H1 (cell line): ENCODE data around the gene COL19A1. TPM values are rescaled to one million over a fixed set of nuclear protein-coding genes. Genes with fewer than 3 reads are reported as not detected.

ENCODE experiments used
- CTCF ChIA-PET: fragments of 300-600 bp; sonication (Branson Sonifier 250); formaldehyde crosslinking; loops from one replicate; lab custom pipeline; 2021; ENCODE audit not compliant: partially characterized antibody; lab: Charles Lee
- POLR2A ChIA-PET: fragments of 300-600 bp; sonication (Branson Sonifier 250); formaldehyde crosslinking; loops from one replicate; lab custom pipeline; 2021; ENCODE audit warnings: inconsistent platforms; ENCODE audit not compliant: partially characterized antibody; lab: Charles Lee
- DNase-seq, 2 experiments: peaks; one replicate each; pipeline versions ENCODE4 v3.0.0 to v3.0.0-alpha.2; 2010 to 2022; ENCODE audit warnings: low spot score in 2 of 2, low read depth in 1 of 2, mixed read lengths in 1 of 2
- FAIRE-seq: peaks from 2 replicates; lab custom pipeline; 2011; peaks lifted over from hg19 to GRCh38; lab: Jason Lieb, UNC
- H2AFZ ChIP-seq: 2 replicates; pipeline ENCODE4 v1.8.1; 2012; ENCODE audit warnings: low read length, inconsistent platforms
- H2AK5ac ChIP-seq: 2 replicates; pipeline ENCODE4 v1.6.1; 2013; ENCODE audit warnings: low read depth, low read length
- H2BK120ac ChIP-seq: replicated peaks from 2 replicates; pipeline ENCODE3; 2013; ENCODE audit warnings: low read depth, low read length, inconsistent platforms
- H2BK12ac ChIP-seq: 2 replicates; pipeline ENCODE4 v1.6.1; 2013; ENCODE audit warnings: low read depth, low read length
- H2BK15ac ChIP-seq: 2 replicates; pipeline ENCODE4 v1.6.1; 2013; ENCODE audit warnings: low read length
- H2BK20ac ChIP-seq: 2 replicates; pipeline ENCODE4 v1.6.1; 2013; ENCODE audit warnings: low read length
- H2BK5ac ChIP-seq: 2 replicates; pipeline ENCODE4 v1.6.1; 2013; ENCODE audit warnings: low read depth, low read length
- H3K14ac ChIP-seq: 2 replicates; pipeline ENCODE4 v1.6.1; 2013; ENCODE audit warnings: inconsistent platforms; ENCODE audit not compliant: insufficient read length
- H3K18ac ChIP-seq: 2 replicates; pipeline ENCODE4 v1.6.1; 2013; ENCODE audit warnings: low read length; ENCODE audit errors: extremely low read depth
- H3K23ac ChIP-seq: 2 replicates; pipeline ENCODE4 v1.6.1; 2013; ENCODE audit warnings: inconsistent platforms; ENCODE audit not compliant: insufficient read length
- H3K23me2 ChIP-seq: 2 replicates; pipeline ENCODE4 v1.6.1; 2013; ENCODE audit warnings: low read depth, low read length
- H3K27ac ChIP-seq: 2 replicates; pipeline ENCODE4 v1.6.1; 2011; ENCODE audit warnings: low read depth, low read length, inconsistent platforms
- H3K27me3 ChIP-seq, 4 experiments: replicated peaks in 1 of 4; 1 replicate in 1 of 4; 2 replicates in 3 of 4; pipeline versions ENCODE4 v1.6.1 to v1.8.1; 2011 to 2013; ENCODE audit warnings: low read length in 3 of 4, mild to moderate bottlenecking in 3 of 4, inconsistent platforms in 2 of 4, mixed read lengths in 2 of 4, moderate library complexity in 1 of 4; ENCODE audit not compliant: control insufficient read depth in 3 of 4, insufficient read depth in 3 of 4; ENCODE audit errors: extremely low read depth in 1 of 4
- H3K36me3 ChIP-seq, 4 experiments: 2 replicates each; pipeline versions ENCODE4 v1.6.1 to v1.8.1; 2011 to 2013; ENCODE audit warnings: mild to moderate bottlenecking in 4 of 4, low read length in 3 of 4, moderate library complexity in 2 of 4, control low read depth in 1 of 4, inconsistent platforms in 1 of 4; ENCODE audit not compliant: insufficient read depth in 4 of 4, control insufficient read depth in 2 of 4
- H3K4ac ChIP-seq: replicated peaks from 2 replicates; pipeline ENCODE3; 2013; ENCODE audit warnings: low read length, low read depth, mixed read lengths, inconsistent platforms; ENCODE audit not compliant: insufficient read length
- H3K4me1 ChIP-seq, 4 experiments: replicated peaks in 1 of 4; 1 replicate in 1 of 4; 2 replicates in 3 of 4; pipeline versions ENCODE4 v1.6.1 to v1.8.1; 2011 to 2013; ENCODE audit warnings: low read length in 3 of 4, inconsistent platforms in 2 of 4, mixed read lengths in 1 of 4; ENCODE audit not compliant: insufficient read depth in 4 of 4, control insufficient read depth in 3 of 4
- H3K4me2 ChIP-seq, 2 experiments: 2 replicates each; pipeline versions ENCODE4 v1.6.1 to v1.8.1; 2011 to 2013; ENCODE audit warnings: low read depth in 2 of 2, low read length in 2 of 2, control low read depth in 1 of 2, inconsistent platforms in 1 of 2, mild to moderate bottlenecking in 1 of 2; ENCODE audit not compliant: insufficient read depth in 1 of 2
- H3K4me3 ChIP-seq, 4 experiments: fragments of 200-600, 300-600 bp in 1 of 4; sonication (generic), shearing (Covaris generic), sonication (Bioruptor Twin) in 1 of 4; 2 replicates each; pipeline versions ENCODE4 v1.5.1 to v1.8.1; 2011 to 2016; ENCODE audit warnings: low read length in 4 of 4, low read depth in 3 of 4, control low read depth in 2 of 4, inconsistent platforms in 2 of 4, mild to moderate bottlenecking in 2 of 4, mixed read lengths in 1 of 4, moderate library complexity in 1 of 4; ENCODE audit not compliant: insufficient read depth in 2 of 4; ENCODE audit errors: extremely low read depth in 1 of 4
- H3K56ac ChIP-seq: replicated peaks from 2 replicates; pipeline ENCODE3; 2013; ENCODE audit warnings: low read depth, mild to moderate bottlenecking, mixed read lengths, low read length, inconsistent platforms; ENCODE audit not compliant: insufficient read length
- H3K79me1 ChIP-seq: 2 replicates; pipeline ENCODE4 v1.6.1; 2013; ENCODE audit warnings: low read depth, low read length, control low read depth
- H3K79me2 ChIP-seq, 2 experiments: 2 replicates each; pipeline versions ENCODE4 v1.6.1 to v1.8.1; 2012 to 2013; ENCODE audit warnings: low read length in 2 of 2, mild to moderate bottlenecking in 2 of 2, inconsistent platforms in 1 of 2; ENCODE audit not compliant: insufficient read depth in 2 of 2, control insufficient read depth in 1 of 2
- H3K9ac ChIP-seq, 4 experiments: replicated peaks in 1 of 4; 1 replicate in 1 of 4; 2 replicates in 3 of 4; pipeline versions ENCODE4 v1.6.1 to v1.8.1; 2011 to 2013; ENCODE audit warnings: low read depth in 3 of 4, low read length in 3 of 4, control low read depth in 2 of 4, mild to moderate bottlenecking in 2 of 4, moderate library complexity in 2 of 4, inconsistent platforms in 1 of 4; ENCODE audit errors: extremely low read depth in 1 of 4
- H3K9me3 ChIP-seq, 2 experiments: 2 replicates each; pipeline versions ENCODE4 v1.6.1 to v1.8.1; 2012 to 2013; ENCODE audit warnings: mild to moderate bottlenecking in 2 of 2, moderate library complexity in 2 of 2, control low read depth in 1 of 2, inconsistent platforms in 1 of 2, low read depth in 1 of 2, low read length in 1 of 2, mixed read lengths in 1 of 2; ENCODE audit not compliant: insufficient read depth in 2 of 2
- H4K20me1 ChIP-seq, 2 experiments: replicated peaks in 1 of 2; 2 replicates each; pipeline versions ENCODE3 to v1.8.1; 2011 to 2013; ENCODE audit warnings: inconsistent platforms in 2 of 2, low read length in 2 of 2, mild to moderate bottlenecking in 1 of 2; ENCODE audit not compliant: insufficient read depth in 2 of 2, control insufficient read depth in 1 of 2
- H4K5ac ChIP-seq: 2 replicates; pipeline ENCODE4 v1.6.1; 2013; ENCODE audit warnings: low read length, low read depth, mixed read lengths, inconsistent platforms; ENCODE audit not compliant: insufficient read length
- H4K8ac ChIP-seq: 2 replicates; pipeline ENCODE4 v1.8.0; 2013; ENCODE audit warnings: mild to moderate bottlenecking, moderate library complexity, low read length, inconsistent platforms; ENCODE audit not compliant: insufficient read depth; ENCODE audit errors: extremely low read depth
- H4K91ac ChIP-seq: replicated peaks from 2 replicates; pipeline ENCODE3; 2013; ENCODE audit warnings: low read length, mixed read lengths, inconsistent platforms; ENCODE audit not compliant: insufficient read length
- ATF3 ChIP-seq: IDR thresholded peaks from 2 replicates; pipeline ENCODE4 v1.6.1; 2011; ENCODE audit warnings: low read depth, mild to moderate bottlenecking, low read length; ENCODE audit not compliant: insufficient read depth
- BRCA1 ChIP-seq: IDR thresholded peaks from 2 replicates; pipeline ENCODE4 v1.6.1; 2012; ENCODE audit warnings: low read depth, low read length, improper control_type of control experiment
- CBX5 ChIP-seq: fragments of 300-800, 300-1000 bp; sonication (generic); IDR thresholded peaks from 2 replicates; pipeline ENCODE4 v1.7.1; 2016; ENCODE audit warnings: antibody characterized with exemption, low read length, low read depth
- KDM5A ChIP-seq: fragments of 200-600 bp; IDR thresholded peaks from 2 replicates; pipeline ENCODE4 v1.7.1; 2012; ENCODE audit warnings: mild to moderate bottlenecking, low read length, inconsistent platforms, mixed read lengths
- MAFK ChIP-seq: IDR thresholded peaks from 2 replicates; pipeline ENCODE4 v1.6.1; 2012; ENCODE audit warnings: low read depth, mild to moderate bottlenecking, improper control_type of control experiment, low read length
- NRF1 ChIP-seq: IDR thresholded peaks from 2 replicates; pipeline ENCODE4 v1.6.1; 2011; ENCODE audit warnings: mild to moderate bottlenecking, low read depth, low read length, improper control_type of control experiment
- POLR2A ChIP-seq, 2 experiments: IDR thresholded peaks; 1 replicate in 1 of 2; 2 replicates in 1 of 2; pipeline ENCODE4 v1.6.1; 2011; ENCODE audit warnings: low read depth in 2 of 2, low read length in 2 of 2, mild to moderate bottlenecking in 2 of 2; ENCODE audit errors: control extremely low read depth in 1 of 2
- RBBP5 ChIP-seq: IDR thresholded peaks from 2 replicates; pipeline ENCODE4 v1.7.1; 2012; ENCODE audit warnings: low read depth, mild to moderate bottlenecking, inconsistent platforms, low read length, moderate library complexity, borderline replicate concordance
- RXRA ChIP-seq: IDR thresholded peaks from 2 replicates; pipeline ENCODE4 v1.6.1; 2011; ENCODE audit warnings: low read depth, mild to moderate bottlenecking, low read length, moderate library complexity; ENCODE audit not compliant: insufficient read depth
- SIN3A ChIP-seq, 2 experiments: IDR thresholded peaks in 1 of 2; conservative IDR thresholded peaks in 1 of 2; 2 replicates each; pipeline ENCODE4 v1.6.1; 2011 to 2012; ENCODE audit warnings: low read length in 2 of 2, improper control_type of control experiment in 1 of 2, low read depth in 1 of 2, mild to moderate bottlenecking in 1 of 2
- SP2 ChIP-seq: IDR thresholded peaks from 2 replicates; pipeline ENCODE4 v1.6.1; 2012; ENCODE audit warnings: mild to moderate bottlenecking, low read length, inconsistent platforms
- SP4 ChIP-seq: IDR thresholded peaks from 2 replicates; pipeline ENCODE4 v1.6.1; 2012; ENCODE audit warnings: low read length, inconsistent platforms
- TEAD4 ChIP-seq: IDR thresholded peaks from 2 replicates; pipeline ENCODE4 v1.6.1; 2012; ENCODE audit warnings: low read depth, low read length, inconsistent platforms, mixed read lengths
- WGBS, 2 experiments: shearing (Covaris generic) in 1 of 2; methylation state at CpG; one replicate each; pipeline versions ENCODE4 v1.1.6 to v1.1.7; 2013 to 2015; ENCODE audit warnings: low lambda C conversion rate in 2 of 2, mixed read lengths in 2 of 2, inconsistent platforms in 1 of 2, low coverage in 1 of 2, missing lambda C conversion rate in 1 of 2; ENCODE audit not compliant: insufficient replicate concordance in 2 of 2, insufficient coverage in 1 of 2, insufficient read length in 1 of 2; ENCODE audit errors: extremely low coverage in 1 of 2, missing lambda C conversion rate in 1 of 2; 5-methylcytosine and 5-hydroxymethylcytosine counted together
- polyA plus RNA-seq, 7 experiments: library from polyadenylated mRNA; depleted of rRNA in 3 of 7; stranded (reverse) in 5 of 7; unstranded in 2 of 7; fragments of >200 nt in 5 of 7; fragments of 200-250 nt in 2 of 7; gene quantifications; 1 replicate in 5 of 7; 2 replicates in 1 of 7; 4 replicates in 1 of 7; pipeline versions ENCODE4 v1.2.1 to v1.2.3, GENCODE V29; 2011 to 2013; ENCODE audit warnings: missing spikeins in 2 of 7, mixed read lengths in 2 of 7
- total RNA-seq: library from RNA; stranded (reverse); fragmentation: NEBNext Ultra II Directional; extraction: Animal tissue kit (Norgen Biotek cat#: 25700); gene quantifications from 2 replicates; pipeline ENCODE4 v1.2.1, GENCODE V29; 2021

The COL19A1 gene
- total and polyA plus RNA-seq, 2 of the 8 experiments (the other 6 are each of a cell fraction or from before 2014, with no cell fraction given): not detected

GRCh38 chr6:70134542-70134941 lies 268.2 kb downstream of the COL19A1 start:
- Histone ChIP-seq H3K4me2 (no peak overlapping the region), H3K4me1 (peaks cover 0 to 14% (median 3%) of the 10 kb centered on the region in 4 experiments; a peak in 3 of 7 replicates), H3K23me2 (no peaks in the 10 kb centered on the region), H3K79me2 (no peaks in the 10 kb centered on the region), H4K91ac (no peak overlapping the region), H3K79me1 (no peaks in the 10 kb centered on the region), H3K27ac (no peak overlapping the region), H4K5ac (no peak overlapping the region), H2AFZ (no peak overlapping the region), H3K4me3 (no peak overlapping the region), H3K18ac (no peak overlapping the region), H3K4ac (no peak overlapping the region), H3K56ac (no peak overlapping the region), H3K14ac (no peak overlapping the region), H3K9ac (no peak overlapping the region), H4K8ac (no peak overlapping the region), H2BK20ac (no peak overlapping the region), H4K20me1 (no peaks in the 10 kb centered on the region), H3K9me3 (no peaks in the 10 kb centered on the region), H2BK5ac (no peak overlapping the region), H3K36me3 (no peaks in the 10 kb centered on the region), H3K27me3 (no peaks in the 10 kb centered on the region), H2BK12ac (no peak overlapping the region), H3K23ac (no peak overlapping the region), H2AK5ac (no peak overlapping the region), H2BK15ac (no peak overlapping the region), H2BK120ac (no peak overlapping the region)
- DNase-seq (no peak), FAIRE-seq (no peak)
- CTCF ChIA-PET: interaction anchor here (0.6 to 2.0 kb wide), 2 partner anchors 28 to 555 kb away, joined by 3 to 5 read pairs; no protein-coding TSS in a partner anchor
- POLR2A ChIA-PET: no interaction called here
- 97% methylated on average over 2 of the region's 2 CpGs; no CpG with 5 or more reads in 1 of the 2 experiments for WGBS, 2 experiments
- TF ChIP-seq RBBP5 (no peak), SP4 (no peak), CBX5 (no peak), MAFK (no peak), BRCA1 (no peak), KDM5A (no peak), NRF1 (no peak), RXRA (no peak), POLR2A (IDR thresholded peaks at IDR 0.05; ENCODE audit: control extremely low read depth in 1 of 2, low read depth in 2 of 2, low read length in 2 of 2) (no peak), ATF3 (no peak), TEAD4 (no peak), SP2 (no peak), SIN3A (conservative IDR thresholded peaks at IDR 0.05 in 1 of 2, IDR thresholded peaks at IDR 0.05 in 1 of 2; ENCODE audit: low read depth in 1 of 2, low read length in 2 of 2) (no peak)
